Hepatic stellate cell (primary cell): Measurements from ENCODE around the gene KCNH5.

Experiments
- DNase-seq: peaks from one replicate; pipeline ENCODE4 v3.0.0; 2011; ENCODE audit warnings: low spot score

The KCNH5 gene

GRCh38 chr14:62674563-62675237 is 370.6 kb downstream of the KCNH5 start:
- DNase-seq, result no peak

DNA sequence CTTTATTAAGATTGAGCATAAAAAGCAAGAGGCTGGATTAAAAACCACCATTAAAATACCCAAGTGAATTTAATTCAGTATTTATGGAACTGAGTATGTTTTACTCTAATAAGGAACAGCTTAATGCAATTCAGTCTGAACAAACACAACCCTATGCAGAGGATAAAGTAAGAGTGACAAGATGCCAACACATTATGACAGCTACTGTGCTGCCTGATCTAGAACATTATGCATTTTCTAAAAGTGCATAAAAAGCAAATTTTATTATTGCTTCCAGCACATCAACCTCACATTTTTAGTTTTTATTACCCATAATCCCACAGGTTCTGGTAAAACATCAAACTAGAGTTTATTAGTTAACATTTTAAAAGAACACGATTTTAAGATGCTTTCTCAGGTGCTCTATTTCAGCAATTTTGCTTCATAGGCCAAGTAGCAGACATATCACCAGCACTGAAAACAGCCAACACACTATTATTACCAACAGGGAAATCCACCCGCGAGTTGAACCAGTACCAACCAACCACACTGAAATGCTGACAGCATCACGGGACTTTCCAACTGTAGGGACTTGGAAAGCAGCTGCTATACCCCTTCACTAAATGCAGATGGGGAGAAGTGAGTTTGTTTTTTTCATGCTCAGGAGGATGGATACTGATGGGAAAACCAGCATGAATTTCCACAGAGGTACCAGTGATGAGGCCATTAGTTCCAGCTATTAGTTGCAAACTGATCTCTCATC is 372.1 kb downstream of the KCNH5 start:
- DNase-seq, result no peak

DNA sequence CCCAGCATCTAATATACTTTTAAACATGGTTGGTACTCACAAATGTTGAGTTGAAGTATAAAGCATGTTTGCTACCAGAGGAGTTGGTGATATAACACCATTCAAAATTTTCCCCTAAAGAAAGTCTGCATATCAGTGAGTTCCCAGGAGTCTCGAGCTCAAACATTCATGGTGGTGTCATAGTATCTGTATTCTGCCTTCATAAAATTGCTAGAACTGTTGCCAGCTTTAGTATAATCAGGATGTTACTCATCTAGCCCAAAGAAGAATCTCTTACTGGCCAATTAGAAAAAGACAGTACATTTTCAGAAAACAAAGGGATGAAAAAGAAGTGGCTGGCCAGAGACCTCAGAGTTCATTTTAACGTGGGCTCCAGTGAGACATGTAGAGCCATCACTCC is 374.7 kb downstream of the KCNH5 start:
- DNase-seq, result no peak

DNA sequence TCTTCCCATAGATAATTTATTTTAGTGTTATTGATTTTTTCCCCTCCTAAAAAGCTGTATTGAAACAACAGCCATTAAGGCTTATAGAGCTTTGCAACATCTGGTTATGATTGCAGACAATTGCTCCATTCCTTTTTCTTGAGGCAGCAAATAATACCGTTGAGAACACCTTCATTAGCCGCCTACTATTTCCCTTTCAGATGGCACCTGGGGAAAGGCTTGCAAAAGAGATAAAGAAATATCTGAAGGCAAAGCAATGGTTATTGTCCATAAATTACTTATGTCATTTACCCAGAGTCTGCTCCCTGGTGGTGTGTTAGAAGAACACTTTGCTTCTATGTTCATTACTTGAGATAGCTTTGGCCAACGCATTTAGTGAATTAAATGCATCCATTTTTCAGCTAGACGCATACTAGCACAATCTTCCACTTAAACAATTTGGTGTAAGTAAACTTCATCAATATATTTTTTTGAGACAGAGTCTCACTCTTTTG is 377.8 kb downstream of the KCNH5 start:
- no peak for DNase-seq

DNA sequence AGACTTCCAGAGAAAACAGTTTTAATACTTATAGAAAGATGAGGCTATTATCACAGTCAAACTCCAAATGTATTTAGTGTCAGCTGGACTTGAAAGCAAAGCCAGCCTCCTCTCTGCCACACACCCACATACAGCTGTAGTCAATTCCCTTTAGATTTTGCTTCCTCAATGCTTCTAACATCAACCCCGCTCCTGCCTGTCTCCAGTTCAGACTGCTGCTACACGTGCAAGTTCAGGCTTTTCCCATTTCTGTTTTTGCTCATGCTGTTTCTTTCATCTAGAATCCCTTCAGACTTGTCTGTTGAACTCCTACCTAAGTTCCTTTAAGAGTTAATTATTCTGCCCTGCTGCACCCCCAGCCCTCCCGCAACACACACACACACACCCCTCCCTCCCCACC is 380.0 kb downstream of the KCNH5 start:
- no peak for DNase-seq

DNA sequence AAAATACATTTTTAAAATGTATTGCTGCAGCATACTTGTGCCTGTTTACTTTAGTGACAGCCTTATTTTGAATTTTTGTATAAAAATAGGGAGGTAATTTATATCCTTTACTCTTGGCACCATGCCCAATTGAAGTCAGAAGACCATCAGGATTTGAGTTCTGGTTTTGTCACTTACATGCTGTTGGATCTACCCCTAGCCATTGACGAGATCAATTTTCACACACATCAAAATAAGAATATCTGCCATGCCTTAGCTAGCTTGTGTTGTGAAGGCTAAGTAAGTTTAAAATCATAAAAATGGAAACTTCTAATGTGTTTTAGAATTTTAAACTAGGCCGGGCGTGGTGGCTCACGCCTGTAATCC is 381.8 kb downstream of the KCNH5 start:
- DNase-seq, result no peak

DNA sequence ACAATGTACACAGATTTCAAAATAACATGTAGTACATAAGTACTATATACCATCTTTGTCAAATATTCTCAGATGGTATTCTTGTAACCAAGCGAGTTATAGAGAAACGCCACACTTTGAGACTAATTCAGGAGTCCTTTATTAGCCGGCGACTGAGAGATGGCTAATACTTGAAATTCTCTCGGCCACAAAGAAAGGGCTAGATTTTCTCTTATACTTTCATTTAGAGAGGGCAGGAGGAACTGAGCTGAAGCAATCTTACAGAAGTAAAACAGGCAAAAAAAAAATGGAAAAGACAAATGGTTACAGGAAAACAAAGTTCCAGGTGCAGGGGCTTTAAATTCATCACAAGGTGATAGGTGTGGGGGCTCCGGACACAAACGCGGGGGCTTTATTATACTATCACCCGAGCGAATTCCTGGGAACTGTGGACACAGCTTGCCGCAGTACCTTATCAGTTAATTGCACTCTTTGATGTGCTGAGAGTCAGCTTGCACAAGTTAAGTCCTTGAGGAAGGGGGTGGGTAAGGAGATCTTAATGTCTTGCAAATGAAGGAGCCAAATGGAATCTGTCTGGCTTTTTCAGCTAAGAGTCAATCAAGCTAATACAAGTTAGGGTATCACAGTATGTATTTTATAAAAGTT is 382.3 kb downstream of the KCNH5 start:
- DNase-seq, result no peak

DNA sequence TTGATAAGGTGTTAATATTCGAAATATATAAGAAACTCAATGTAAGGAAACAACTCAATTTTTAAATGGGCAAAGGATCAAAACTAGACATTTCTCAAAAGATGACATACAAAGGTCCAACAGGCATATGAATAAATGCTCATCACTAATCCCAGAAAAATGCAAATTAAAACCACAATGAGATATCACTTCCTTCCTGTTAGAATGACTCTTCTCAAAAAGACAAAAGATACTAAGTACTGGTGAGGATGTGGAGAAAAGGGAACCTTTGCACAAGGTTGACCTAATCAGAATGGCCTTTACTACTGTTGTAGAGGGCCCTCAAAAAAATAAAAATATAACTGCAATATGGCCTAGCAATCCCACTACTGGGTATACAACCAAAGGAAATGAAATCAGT is 383.4 kb downstream of the KCNH5 start:
- no peak for DNase-seq

DNA sequence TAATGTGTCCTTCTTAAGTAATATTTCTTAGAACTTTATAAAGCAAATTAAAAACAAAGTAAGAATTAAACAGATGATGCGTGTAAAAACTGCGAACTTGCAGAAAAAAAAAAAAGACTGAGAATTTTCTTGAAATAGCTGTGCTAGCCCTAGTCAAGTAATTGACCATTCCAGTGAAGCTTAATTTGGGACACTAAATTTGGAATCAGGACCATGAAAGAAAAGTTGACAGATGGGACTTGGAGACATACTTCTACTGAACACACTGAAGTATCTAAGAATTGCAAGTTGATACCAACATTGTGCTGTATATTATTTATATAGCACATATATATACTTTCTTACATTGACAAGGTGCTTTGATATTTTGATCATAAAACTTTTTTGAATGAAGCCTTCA is 386.6 kb downstream of the KCNH5 start:
- DNase-seq, result no peak

DNA sequence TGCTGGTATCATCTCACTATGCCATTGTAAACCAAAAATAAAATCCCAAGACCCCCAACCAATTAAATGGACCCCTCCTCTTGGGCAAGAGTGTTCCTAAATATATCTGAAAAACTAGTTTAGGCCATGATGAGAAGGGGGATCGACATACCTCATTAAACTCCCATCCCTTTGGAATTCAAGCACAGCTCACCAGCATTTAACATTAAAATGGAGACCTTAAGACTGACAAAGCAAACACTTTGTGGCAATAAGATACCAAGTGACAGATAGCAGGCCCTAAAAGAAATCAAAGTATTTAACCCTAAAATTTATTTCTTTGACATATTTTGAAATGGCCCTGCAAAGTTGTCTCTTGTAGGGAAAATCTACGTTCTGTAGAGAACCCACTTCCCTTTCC is 387.9 kb downstream of the KCNH5 start:
- no peak for DNase-seq

DNA sequence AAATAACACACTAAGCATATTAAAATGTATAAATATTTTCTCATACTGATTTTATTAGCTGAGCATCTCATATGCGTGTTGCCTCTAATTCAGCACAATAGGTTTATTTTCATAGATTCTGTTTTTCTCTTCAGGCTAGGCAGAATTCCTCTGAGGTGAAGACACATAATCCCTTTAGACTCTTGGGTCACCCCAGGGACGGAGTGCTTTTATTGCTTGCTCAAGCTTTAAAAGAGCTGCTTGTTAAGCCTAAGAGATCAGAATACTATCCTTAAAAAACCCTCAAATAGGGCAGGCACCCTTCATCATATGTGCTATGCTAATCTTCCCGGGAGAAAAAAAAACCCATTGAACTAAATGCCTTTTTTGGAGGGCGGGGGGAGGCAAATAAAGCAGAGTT is 390.1 kb downstream of the KCNH5 start:
- DNase-seq, result no peak

DNA sequence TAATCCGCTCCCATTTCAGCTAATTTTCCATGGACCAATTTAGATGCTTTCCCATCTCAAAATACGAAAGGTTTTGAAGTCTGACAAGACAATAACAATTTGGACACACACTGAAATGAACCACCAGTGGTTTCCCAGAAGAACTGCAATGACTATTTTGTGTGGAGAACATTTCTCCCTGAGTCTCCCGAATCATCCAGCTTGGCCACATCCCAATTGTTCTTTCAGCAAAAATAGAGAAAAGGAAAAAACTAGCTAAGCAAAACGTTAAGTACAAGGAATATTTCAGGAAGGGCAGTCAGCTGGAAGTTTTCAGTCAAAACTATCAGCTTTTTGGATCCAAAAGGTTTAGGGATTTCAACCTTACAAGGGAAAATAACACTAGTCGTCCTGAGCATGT is 390.6 kb downstream of the KCNH5 start:
- DNase-seq, result no peak
